ENCODE measurements around the gene PTPN3. TPM values are rescaled to one million over a fixed set of nuclear protein-coding genes. Genes with fewer than 3 reads are reported as not detected.

The PTPN3 gene
- total and polyA plus RNA-seq, 9 of the 15 experiments (the other 6 are each of a cell fraction or from before 2014, with no cell fraction given), result 0.02 TPM; not detected in 8

GRCh38 chr9:109491590-109491989, 6.5 kb downstream of the PTPN3 start:
- BruUV-seq (replicated peaks), result no TSS peak
- Histone ChIP-seq H2AFZ (ENCODE audit: low read depth, low read length) (no peak overlapping the region), H3K4me2 (ENCODE audit: insufficient read depth, low read length) (no peak overlapping the region), H3K4me1 (replicated peaks in 1 of 2; ENCODE audit: control insufficient read depth in 2 of 2, insufficient read depth in 2 of 2, low read length in 2 of 2) (no peaks in the 10 kb centered on the region), H3K9ac (ENCODE audit: insufficient read depth in 1 of 2, low read depth in 2 of 2, low read length in 2 of 2) (no peak overlapping the region), H3K36me3 (ENCODE audit: control insufficient read depth, insufficient read depth, low read length) (no peaks in the 10 kb centered on the region), H3K9me1 (ENCODE audit: control insufficient read depth, insufficient read depth, low read length) (peaks cover 3% of the 10 kb centered on the region), H3K79me2 (ENCODE audit: control insufficient read depth, insufficient read depth, low read length) (no peaks in the 10 kb centered on the region), H4K20me1 (replicated peaks; ENCODE audit: control insufficient read depth, insufficient read depth, low read length) (0 out of 2 replicates have a peak, but pooled peaks cover 4% of the 10 kb centered on the region), H3K27me3 (ENCODE audit: control insufficient read depth in 2 of 2, insufficient read depth in 2 of 2, low read length in 2 of 2) (peaks cover 0 to 23% of the 10 kb centered on the region in 2 experiments; a peak in 3 of 5 replicates), H3K9me3 (replicated peaks; ENCODE audit: control insufficient read depth, insufficient read depth, low read depth, low read length) (no peaks in the 10 kb centered on the region), H3K27ac (ENCODE audit: extremely low read depth, low read depth, low read length) (no peak overlapping the region), H3K4me3 (no peak overlapping the region)
- intact Hi-C loops (cut with micrococcal nuclease) (no loop called here), in situ Hi-C loops (cut with MboI) (no loop called here)
- WGBS (ENCODE audit: insufficient coverage, low coverage, missing lambda C conversion rate), result 0% methylated on average over 2 of the region's 2 CpGs
- FAIRE-seq (no peak), DNase-seq (ENCODE audit: extremely low read depth in 1 of 4, low spot score in 3 of 4) (no peak), ATAC-seq (no peak)
- POLR2A ChIA-PET, result no interaction called here
- no peak for TF ChIP-seq CTCFL (IDR thresholded peaks at IDR 0.05; ENCODE audit: borderline replicate concordance, insufficient read depth, low read depth, low read length, poor library complexity, severe bottlenecking)
- CTCF ChIA-PET (ENCODE audit: low intra/inter-chr PET ratio), result no interaction called here

GRCh38 chr9:109488791-109489492, 9.2 kb downstream of the PTPN3 start:
- 0% methylated on average over 7 of the region's 7 CpGs for WGBS (ENCODE audit: insufficient coverage, low coverage, missing lambda C conversion rate)

More at GRCh38 chr9:109488791-109489492, 9.2 kb downstream of the PTPN3 start:
- peaks cover 4 to 44% of the 10 kb centered on the region in 2 experiments; a peak in 4 of 5 replicates for H3K27me3 ChIP-seq (ENCODE audit: control insufficient read depth in 2 of 2, insufficient read depth in 2 of 2, low read length in 2 of 2)
- ATAC-seq (no peak), DNase-seq (ENCODE audit: extremely low read depth in 1 of 4, low spot score in 3 of 4) (no peak), FAIRE-seq (no peak)
- no peaks in the 10 kb centered on the region for H3K4me1 ChIP-seq (replicated peaks in 1 of 2; ENCODE audit: control insufficient read depth in 2 of 2, insufficient read depth in 2 of 2, low read length in 2 of 2)
- H2AFZ ChIP-seq (ENCODE audit: low read depth, low read length), result no peak overlapping the region
- BruUV-seq (replicated peaks), result no TSS peak
- no peaks in the 10 kb centered on the region for H3K79me2 ChIP-seq (ENCODE audit: control insufficient read depth, insufficient read depth, low read length)
- intact Hi-C loops (cut with micrococcal nuclease) (no loop called here), in situ Hi-C loops (cut with MboI) (no loop called here)
- CTCF ChIA-PET (ENCODE audit: low intra/inter-chr PET ratio), result no interaction called here
- H3K36me3 ChIP-seq (ENCODE audit: control insufficient read depth, insufficient read depth, low read length), result no peaks in the 10 kb centered on the region
- no peaks in the 10 kb centered on the region for H3K9me1 ChIP-seq (ENCODE audit: control insufficient read depth, insufficient read depth, low read length)
- no peak overlapping the region for H3K4me3 ChIP-seq
- H4K20me1 ChIP-seq (replicated peaks; ENCODE audit: control insufficient read depth, insufficient read depth, low read length), result 0 out of 2 replicates have a peak, but pooled peaks cover 4% of the 10 kb centered on the region
- TF ChIP-seq MNT (conservative IDR thresholded peaks at IDR 0.05), result no peak
- no peak overlapping the region for H3K27ac ChIP-seq (ENCODE audit: extremely low read depth, low read depth, low read length)
- no peak overlapping the region for H3K4me2 ChIP-seq (ENCODE audit: insufficient read depth, low read length)
- no peak overlapping the region for H3K9ac ChIP-seq (ENCODE audit: insufficient read depth in 1 of 2, low read depth in 2 of 2, low read length in 2 of 2)
- no peaks in the 10 kb centered on the region for H3K9me3 ChIP-seq (replicated peaks; ENCODE audit: control insufficient read depth, insufficient read depth, low read depth, low read length)
- POLR2A ChIA-PET, result no interaction called here
